Pancreas (tissue), 10 donors: ENCODE measurements around the gene SPATA13. TPM values are rescaled to one million over a fixed set of nuclear protein-coding genes. Genes with fewer than 3 reads are reported as not detected.

ENCODE experiments used
- ATAC-seq, 4 donors: fragments of 200-7000 bp; cut with Tn5 transposase; one replicate each; pipeline versions ENCODE4 v1.8.0 to v1.9.1; 2020; ENCODE audit warnings: mild to moderate bottlenecking in 4 of 4, moderate library complexity in 4 of 4
- DNase-seq, 6 donors: peaks; one replicate each; pipeline ENCODE4 v3.0.0-alpha.2; 2020
- FAIRE-seq: peaks from 2 replicates; lab custom pipeline; 2012; peaks lifted over from hg19 to GRCh38; lab: Jason Lieb, UNC
- H3K27ac ChIP-seq, 4 donors: fragments of 200-600 bp; sonication (generic); 1 replicate in 3 of 4; 2 replicates in 1 of 4; pipeline versions ENCODE4 v1.5.0 to v1.8.0; 2020
- H3K27me3 ChIP-seq, 4 donors: fragments of 200-600 bp; one replicate each; pipeline ENCODE4 v1.8.0; 2021
- H3K36me3 ChIP-seq, 3 donors: fragments of 200-600 bp; sonication (generic) in 1 of 3; one replicate each; pipeline versions ENCODE4 v1.5.0 to v1.8.0; 2020 to 2021
- H3K4me1 ChIP-seq, 3 donors: fragments of 200-600 bp; one replicate each; pipeline ENCODE4 v1.8.0; 2021
- H3K4me3 ChIP-seq, 4 donors: fragments of 200-600 bp; sonication (generic) in 2 of 4; one replicate each; pipeline versions ENCODE4 v1.5.0 to v1.8.0; 2020 to 2021
- H3K9me3 ChIP-seq, 4 donors: fragments of 200-600 bp; one replicate each; pipeline ENCODE4 v1.8.0; 2021
- CTCF ChIP-seq, 4 donors: fragments of 200-600 bp; sonication (generic) in 3 of 4; IDR thresholded peaks; one replicate each; pipeline versions ENCODE4 v1.5.0 to v1.8.0; 2021; ENCODE audit warnings: antibody characterized with exemption in 4 of 4
- WGBS, 2 donors: extraction: QIAGEN DNeasy Blood & Tissue Kit; methylation state at CpG; one replicate each; pipeline ENCODE4 v1.1.7; 2013; 5-methylcytosine and 5-hydroxymethylcytosine counted together
- intact Hi-C, 3 donors: fragments of 100-400 bp; cut with DNase I; formaldehyde crosslinking; loops; one replicate each; pipeline versions ENCODE4 v1.11.1 to v1.14.2; 2022
- polyA plus RNA-seq, 2 donors: library from polyadenylated mRNA; stranded (reverse); fragments of 200-250 nt; gene quantifications; one replicate each; pipeline ENCODE4 v1.2.3, GENCODE V29; 2013
- total RNA-seq, 6 donors: library from RNA; stranded (reverse); fragmentation: NEBNext Ultra II Directional in 4 of 6; extraction: Animal tissue kit (Norgen Biotek cat#: 25700) in 4 of 6; gene quantifications; one replicate each; pipeline versions ENCODE4 v1.2.1 to v1.2.4, GENCODE V29; 2021 to 2023
- donor health status: healthy with polysubstance abuse.
- donor health status: DM: no; HTN: no; CAD: no; lungs with moderate emphysema.
- donor health status: DM: no; HTN: no; CAD: no.
- donor health status: control.
- donor health status: control.
- donor health status: Bipolar disorder and iron deficiency.
- donor health status: DM: yes; HTN: yes; CAD: no.
- donor health status: DM: no; HTN: no; CAD: no.
- donor health status: DM: no; HTN: no; CAD: no.
- donor health status: DM: yes; HTN: yes; CAD: no.

The SPATA13 gene
- total and polyA plus RNA-seq, 8 donors = 38.1 to 71.2 (median 53.9) TPM

GRCh38 chr13:24254146-24254841 is 93.8 kb downstream of the SPATA13 start:
- Histone ChIP-seq H3K27ac (peak overlapping the region in 1 of 4 donors; percentile 26), H3K36me3 (peaks cover 4 to 44% (median 5%) of the 10 kb centered on the region in 3 donors), H3K4me3 (no peak overlapping the region), H3K27me3 (no peaks in the 10 kb centered on the region), H3K9me3 (no peaks in the 10 kb centered on the region), H3K4me1 (no peaks in the 10 kb centered on the region)
- FAIRE-seq = no peak
- no peak for DNase-seq
- peak in 3 of 4 donors; percentile 28 to 59 (median 37) for ATAC-seq
- intact Hi-C loops = no loop called here
- WGBS, 2 donors = 93 to 94% methylated on average over 10 of the region's 10 CpGs
- TF ChIP-seq CTCF (IDR thresholded peaks at IDR 0.05) = no peak

DNA sequence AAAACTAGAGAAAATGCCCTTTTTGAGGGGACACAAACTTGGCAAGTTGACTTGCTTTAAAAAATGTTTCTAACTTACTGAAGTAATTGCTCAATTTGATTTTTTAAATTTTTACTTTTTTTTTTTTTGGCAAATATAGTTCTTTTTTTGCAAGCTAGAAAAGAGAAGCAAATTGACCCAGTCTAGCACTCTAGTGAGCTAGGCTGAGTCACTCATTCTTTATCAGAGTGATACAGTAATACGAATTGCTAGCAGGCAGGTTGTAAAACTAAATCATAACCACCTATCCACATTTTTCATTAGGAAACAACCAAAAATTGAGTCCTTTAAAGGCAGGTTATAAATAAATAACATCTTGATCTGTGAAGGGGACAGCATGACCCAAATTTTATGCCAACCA is 97.0 kb downstream of the SPATA13 start:
- H3K36me3 ChIP-seq = peaks cover 0 to 32% (median 5%) of the 10 kb centered on the region in 3 donors
- TF ChIP-seq CTCF (IDR thresholded peaks at IDR 0.05) = no peak
- H3K4me3 ChIP-seq = no peak overlapping the region
- ATAC-seq (no peak), DNase-seq (no peak), FAIRE-seq (no peak)
- 58% methylated on average over 1 of the region's 1 CpG for WGBS, 2 donors
- intact Hi-C loops = no loop called here
- no peaks in the 10 kb centered on the region for H3K9me3 ChIP-seq
- no peak overlapping the region for H3K27ac ChIP-seq
- peaks cover 0 to 12% (median 7%) of the 10 kb centered on the region in 3 donors for H3K4me1 ChIP-seq
- no peaks in the 10 kb centered on the region for H3K27me3 ChIP-seq

- H3K27me3 ChIP-seq = no peaks in the 10 kb centered on the region
- H3K9me3 ChIP-seq = no peaks in the 10 kb centered on the region
- no peak overlapping the region for H3K4me3 ChIP-seq
- no peak overlapping the region for H3K27ac ChIP-seq
- peaks cover 0 to 8% (median 0%) of the 10 kb centered on the region in 3 donors for H3K36me3 ChIP-seq
- FAIRE-seq = no peak
- peak in 3 of 4 donors; percentile 41 to 61 (median 54) for ATAC-seq
- TF ChIP-seq CTCF (IDR thresholded peaks at IDR 0.05) = no peak
- H3K4me1 ChIP-seq = peaks cover 16 to 21% (median 16%) of the 10 kb centered on the region in 3 donors
- 33 to 42% methylated on average over 3 of the region's 3 CpGs for WGBS, 2 donors
- DNase-seq = no peak
- intact Hi-C loops = no loop called here
Observed at GRCh38 chr13:24261566-24261965, 101.0 kb downstream of the SPATA13 start.

GRCh38 chr13:24263632-24264031 is 103.1 kb downstream of the SPATA13 start:
- 5 to 10% methylated on average over 4 of the region's 4 CpGs for WGBS, 2 donors
- Histone ChIP-seq H3K9me3 (no peaks in the 10 kb centered on the region), H3K4me1 (peaks cover 16 to 21% (median 16%) of the 10 kb centered on the region in 3 donors), H3K36me3 (no peaks in the 10 kb centered on the region), H3K27me3 (no peaks in the 10 kb centered on the region), H3K27ac (peak overlapping the region in 1 of 4 donors; percentile 6), H3K4me3 (no peak overlapping the region)
- no peak for TF ChIP-seq CTCF (IDR thresholded peaks at IDR 0.05)
- peak in 3 of 4 donors; percentile 41 to 56 (median 49) for ATAC-seq
- FAIRE-seq = no peak
- DNase-seq = no peak
- intact Hi-C loops = no loop called here

- H3K27me3 ChIP-seq = no peaks in the 10 kb centered on the region
- no peaks in the 10 kb centered on the region for H3K9me3 ChIP-seq
- H3K27ac ChIP-seq = no peak overlapping the region
- ATAC-seq (peak in 2 of 4 donors; percentile 17 to 19), FAIRE-seq (no peak), DNase-seq (no peak)
- H3K36me3 ChIP-seq = no peaks in the 10 kb centered on the region
- WGBS, 2 donors = 76 to 84% methylated on average over 8 of the region's 8 CpGs
- no peak overlapping the region for H3K4me3 ChIP-seq
- intact Hi-C loops = no loop called here
- TF ChIP-seq CTCF (IDR thresholded peaks at IDR 0.05) = no peak
- H3K4me1 ChIP-seq = peaks cover 16 to 30% (median 19%) of the 10 kb centered on the region in 3 donors
Observed at GRCh38 chr13:24264976-24265375, 104.5 kb downstream of the SPATA13 start.
